GM10266 (cell line): ENCODE results near the gene TRIM33.
"Not testable (repeated sequence)": the region's sequence is repeated elsewhere in the genome, so short reads cannot be mapped to it uniquely, and the experiment has no call there.

ENCODE experiments used
- DNase-seq: peaks from one replicate; pipeline ENCODE4 v3.0.0; 2012; ENCODE audit errors: extremely low spot score
- TF ChIP-seq, protein P1 (sequence below): IDR thresholded peaks from 2 replicates; pipeline ENCODE4 v1.5.1; 2012; ENCODE audit warnings: mild to moderate bottlenecking, low read depth; ENCODE audit not compliant: control insufficient read depth, insufficient read depth; ENCODE audit errors: missing control alignments

Gene TRIM33

GRCh38 chr1:114397601-114398000 lies 113.4 kb downstream of the TRIM33 start:
- no peak for DNase-seq
- TF ChIP-seq, protein P1, sequence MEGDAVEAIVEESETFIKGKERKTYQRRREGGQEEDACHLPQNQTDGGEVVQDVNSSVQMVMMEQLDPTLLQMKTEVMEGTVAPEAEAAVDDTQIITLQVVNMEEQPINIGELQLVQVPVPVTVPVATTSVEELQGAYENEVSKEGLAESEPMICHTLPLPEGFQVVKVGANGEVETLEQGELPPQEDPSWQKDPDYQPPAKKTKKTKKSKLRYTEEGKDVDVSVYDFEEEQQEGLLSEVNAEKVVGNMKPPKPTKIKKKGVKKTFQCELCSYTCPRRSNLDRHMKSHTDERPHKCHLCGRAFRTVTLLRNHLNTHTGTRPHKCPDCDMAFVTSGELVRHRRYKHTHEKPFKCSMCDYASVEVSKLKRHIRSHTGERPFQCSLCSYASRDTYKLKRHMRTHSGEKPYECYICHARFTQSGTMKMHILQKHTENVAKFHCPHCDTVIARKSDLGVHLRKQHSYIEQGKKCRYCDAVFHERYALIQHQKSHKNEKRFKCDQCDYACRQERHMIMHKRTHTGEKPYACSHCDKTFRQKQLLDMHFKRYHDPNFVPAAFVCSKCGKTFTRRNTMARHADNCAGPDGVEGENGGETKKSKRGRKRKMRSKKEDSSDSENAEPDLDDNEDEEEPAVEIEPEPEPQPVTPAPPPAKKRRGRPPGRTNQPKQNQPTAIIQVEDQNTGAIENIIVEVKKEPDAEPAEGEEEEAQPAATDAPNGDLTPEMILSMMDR: no peak

DNA sequence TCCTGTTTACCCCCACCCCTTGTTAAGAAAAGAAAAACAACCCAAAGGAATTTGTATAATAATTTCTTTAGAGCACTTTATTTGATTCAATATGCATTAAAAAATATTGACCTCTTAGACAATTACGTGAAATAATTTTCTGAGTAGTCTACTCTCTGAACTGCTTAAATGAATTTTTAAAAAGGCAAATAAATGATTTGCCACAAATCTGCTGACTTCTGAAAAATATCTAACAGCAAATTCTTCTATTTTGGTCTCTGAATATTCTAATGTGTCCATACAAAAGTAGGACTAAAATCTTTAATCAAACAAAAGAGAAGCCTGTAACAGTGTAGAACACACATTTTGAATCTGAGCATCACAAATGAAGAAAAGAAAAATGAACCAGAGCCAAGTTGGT lies 115.1 kb downstream of the TRIM33 start:
- DNase-seq: no peak
- TF ChIP-seq, protein P1: no peak

GRCh38 chr1:114390960-114391359 lies 120.0 kb downstream of the TRIM33 start:
- TF ChIP-seq, protein P1: no peak
- no peak for DNase-seq

DNA sequence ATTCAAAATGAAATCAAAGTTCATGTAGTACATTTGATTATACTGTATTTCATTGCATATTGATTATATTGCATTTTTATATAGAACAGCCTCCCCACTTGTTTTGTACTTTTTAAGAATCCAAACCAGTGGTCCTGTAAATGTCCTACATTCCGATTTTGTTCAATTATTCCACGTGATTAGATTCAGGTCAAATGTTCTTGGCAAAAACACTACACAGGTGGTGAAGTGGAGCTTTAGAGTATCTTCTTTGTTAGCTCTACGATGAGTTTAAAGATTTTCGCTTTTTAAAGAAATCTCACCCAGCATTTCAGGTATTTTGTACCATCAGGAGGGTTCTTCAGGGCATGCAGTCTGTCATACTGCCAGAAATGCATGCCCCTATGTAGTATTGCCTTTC lies 120.6 kb downstream of the TRIM33 start:
- no peak for DNase-seq
- TF ChIP-seq, protein P1: no peak

GRCh38 chr1:114388432-114389003 lies 122.5 kb downstream of the TRIM33 start:
- DNase-seq: no peak
- TF ChIP-seq, protein P1: no peak

DNA sequence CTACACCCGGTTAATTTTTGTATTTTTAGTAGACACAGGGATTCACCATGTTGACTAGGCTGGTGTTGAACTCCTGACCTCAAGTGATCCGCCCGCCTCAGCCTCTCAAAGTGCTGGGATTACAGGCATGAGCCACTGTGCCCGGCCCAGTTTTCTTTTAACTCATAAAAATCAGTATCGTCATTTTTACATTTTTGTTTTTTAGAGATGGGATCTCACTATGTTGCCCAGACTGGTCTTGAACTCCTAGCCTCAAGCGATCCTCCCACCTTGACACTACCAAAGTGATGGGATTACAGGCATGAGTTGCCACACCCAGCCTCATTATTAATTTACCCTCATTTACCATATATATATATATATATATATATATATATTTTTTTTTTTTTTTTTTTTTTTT lies 123.4 kb downstream of the TRIM33 start:
- not testable (repeated sequence) for DNase-seq

DNA sequence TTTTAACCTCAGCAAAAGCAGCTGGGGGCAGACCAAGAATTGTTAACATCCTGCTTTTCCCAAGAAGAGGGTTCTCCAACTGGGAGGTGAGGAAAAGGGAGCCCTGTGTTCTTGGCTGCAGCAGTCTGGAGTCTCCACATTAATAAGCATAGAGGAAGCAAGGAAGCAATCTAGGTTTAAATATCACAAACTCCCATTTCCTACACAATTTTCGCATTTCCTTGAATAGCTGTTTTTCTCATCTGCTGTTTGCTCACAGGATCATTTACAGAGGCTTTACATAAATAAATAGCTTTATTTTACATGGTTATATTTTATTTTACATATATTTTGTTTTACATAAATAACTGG lies 124.0 kb downstream of the TRIM33 start:
- DNase-seq: no peak
- TF ChIP-seq, protein P1: no peak

- TF ChIP-seq, protein P1: no peak
- DNase-seq: no peak
Observed at GRCh38 chr1:114386129-114387009, 124.6 kb downstream of the TRIM33 start.
